ENCODE results near the gene ARPC4. TPM values are rescaled to one million over a fixed set of nuclear protein-coding genes. Genes with fewer than 3 reads are reported as not detected.

Gene ARPC4
- total and polyA plus RNA-seq, 2 of the 13 experiments (the other 11 are each of a cell fraction or from before 2014, with no cell fraction given): 30.1 to 83.6 TPM

GRCh38 chr3:9838856-9839255, 46.0 kb downstream of the ARPC4 start (continued):
- TF ChIP-seq ZBTB40 (IDR thresholded peaks at IDR 0.05) (no peak), ZBTB40 (CRISPR knock-in tag; IDR thresholded peaks at IDR 0.05) (no peak), ETV5 (CRISPR knock-in tag; IDR thresholded peaks at IDR 0.05; ENCODE audit: borderline replicate concordance) (no peak), ZMAT3 (CRISPR knock-in tag; conservative IDR thresholded peaks at IDR 0.05) (no peak), HOXA9 (CRISPR knock-in tag; IDR thresholded peaks at IDR 0.05; ENCODE audit: borderline replicate concordance) (no peak), NR2F1 (CRISPR knock-in tag; IDR thresholded peaks at IDR 0.05) (no peak), SATB2 (CRISPR knock-in tag; IDR thresholded peaks at IDR 0.05) (no peak), REST (IDR thresholded peaks at IDR 0.05; ENCODE audit: borderline replicate concordance in 1 of 2, low read depth in 1 of 2, low read length in 2 of 2) (no peak), KLF6 (CRISPR knock-in tag; IDR thresholded peaks at IDR 0.05) (no peak), SALL2 (CRISPR knock-in tag; IDR thresholded peaks at IDR 0.05) (no peak), NCOR1 (IDR thresholded peaks at IDR 0.05; ENCODE audit: borderline replicate concordance, low read length) (no peak), BRF2 (CRISPR knock-in tag; IDR thresholded peaks at IDR 0.05) (no peak), MBD4 (IDR thresholded peaks at IDR 0.05; ENCODE audit: borderline replicate concordance, low read length) (no peak), ZBTB3 (CRISPR knock-in tag; IDR thresholded peaks at IDR 0.05; ENCODE audit: borderline replicate concordance, low read depth) (no peak), BHLHE40 (IDR thresholded peaks at IDR 0.05; ENCODE audit: low read length) (no peak), PAWR (CRISPR knock-in tag; IDR thresholded peaks at IDR 0.05; ENCODE audit: borderline replicate concordance) (no peak)

Measured in HepG2 (cell line).